ENCODE data around the gene RNF220. TPM values are rescaled to one million over a fixed set of nuclear protein-coding genes. Genes with fewer than 3 reads are reported as not detected.

RNF220 gene
- total and polyA plus RNA-seq, 2 of the 13 experiments (the other 11 are each of a cell fraction or from before 2014, with no cell fraction given), result 48.2 to 72.1 TPM

DNA sequence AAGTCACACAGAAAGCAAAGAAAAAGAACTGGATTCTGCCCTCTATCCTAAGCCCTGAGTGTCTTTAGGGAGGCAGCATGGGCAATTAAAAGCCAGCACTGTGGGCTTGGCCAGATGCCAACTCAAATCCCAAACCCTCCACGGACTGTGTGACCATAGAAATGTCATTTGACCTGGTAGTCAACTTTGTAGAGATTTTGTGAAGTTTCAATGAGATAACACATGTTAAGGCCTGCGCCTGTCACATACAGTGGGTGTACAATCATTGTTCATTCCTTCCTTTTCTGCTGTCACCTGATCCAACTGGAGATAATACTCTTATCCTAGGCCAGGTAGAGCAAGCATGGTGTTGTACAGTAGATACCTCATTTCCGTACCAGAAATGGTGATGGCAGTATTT lies 215.0 kb downstream of the RNF220 start (continued):
- TF ChIP-seq, protein P1, sequence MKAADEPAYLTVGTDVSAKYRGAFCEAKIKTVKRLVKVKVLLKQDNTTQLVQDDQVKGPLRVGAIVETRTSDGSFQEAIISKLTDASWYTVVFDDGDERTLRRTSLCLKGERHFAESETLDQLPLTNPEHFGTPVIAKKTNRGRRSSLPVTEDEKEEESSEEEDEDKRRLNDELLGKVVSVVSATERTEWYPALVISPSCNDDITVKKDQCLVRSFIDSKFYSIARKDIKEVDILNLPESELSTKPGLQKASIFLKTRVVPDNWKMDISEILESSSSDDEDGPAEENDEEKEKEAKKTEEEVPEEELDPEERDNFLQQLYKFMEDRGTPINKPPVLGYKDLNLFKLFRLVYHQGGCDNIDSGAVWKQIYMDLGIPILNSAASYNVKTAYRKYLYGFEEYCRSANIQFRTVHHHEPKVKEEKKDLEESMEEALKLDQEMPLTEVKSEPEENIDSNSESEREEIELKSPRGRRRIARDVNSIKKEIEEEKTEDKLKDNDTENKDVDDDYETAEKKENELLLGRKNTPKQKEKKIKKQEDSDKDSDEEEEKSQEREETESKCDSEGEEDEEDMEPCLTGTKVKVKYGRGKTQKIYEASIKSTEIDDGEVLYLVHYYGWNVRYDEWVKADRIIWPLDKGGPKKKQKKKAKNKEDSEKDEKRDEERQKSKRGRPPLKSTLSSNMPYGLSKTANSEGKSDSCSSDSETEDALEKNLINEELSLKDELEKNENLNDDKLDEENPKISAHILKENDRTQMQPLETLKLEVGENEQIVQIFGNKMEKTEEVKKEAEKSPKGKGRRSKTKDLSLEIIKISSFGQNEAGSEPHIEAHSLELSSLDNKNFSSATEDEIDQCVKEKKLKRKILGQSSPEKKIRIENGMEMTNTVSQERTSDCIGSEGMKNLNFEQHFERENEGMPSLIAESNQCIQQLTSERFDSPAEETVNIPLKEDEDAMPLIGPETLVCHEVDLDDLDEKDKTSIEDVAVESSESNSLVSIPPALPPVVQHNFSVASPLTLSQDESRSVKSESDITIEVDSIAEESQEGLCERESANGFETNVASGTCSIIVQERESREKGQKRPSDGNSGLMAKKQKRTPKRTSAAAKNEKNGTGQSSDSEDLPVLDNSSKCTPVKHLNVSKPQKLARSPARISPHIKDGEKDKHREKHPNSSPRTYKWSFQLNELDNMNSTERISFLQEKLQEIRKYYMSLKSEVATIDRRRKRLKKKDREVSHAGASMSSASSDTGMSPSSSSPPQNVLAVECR (CRISPR knock-in tag; IDR thresholded peaks at IDR 0.05; ENCODE audit: borderline replicate concordance), result no peak
- no peak for TF ChIP-seq HMGA1 (CRISPR knock-in tag; conservative IDR thresholded peaks at IDR 0.05)
- TF ChIP-seq MYNN (CRISPR knock-in tag; IDR thresholded peaks at IDR 0.05; ENCODE audit: low read depth), result no peak
- TF ChIP-seq NFIB (CRISPR knock-in tag; IDR thresholded peaks at IDR 0.05; ENCODE audit: borderline replicate concordance), result no peak
- TF ChIP-seq REXO4 (CRISPR knock-in tag; IDR thresholded peaks at IDR 0.05; ENCODE audit: borderline replicate concordance), result no peak

DNA sequence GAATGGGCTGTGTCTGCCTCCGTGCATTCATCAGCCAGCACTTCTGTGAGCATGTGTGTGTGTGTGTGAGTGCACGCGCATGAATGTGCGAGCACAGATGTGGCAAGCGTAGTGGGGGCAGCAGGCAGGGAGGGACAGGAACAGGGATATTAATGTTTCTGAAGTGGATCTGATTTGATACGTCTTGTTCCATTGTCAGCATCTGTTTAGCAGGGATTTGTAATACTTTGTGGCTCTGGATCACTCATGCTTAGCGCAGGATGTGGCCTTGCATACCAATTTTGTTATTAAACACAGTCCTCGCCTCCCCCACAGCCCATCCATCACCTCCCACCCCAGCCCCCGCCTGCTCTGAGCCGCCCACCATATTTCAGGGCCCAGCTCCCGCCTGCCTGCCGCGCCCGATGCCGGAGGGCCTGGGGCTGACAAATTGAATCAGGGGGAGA lies 216.8 kb downstream of the RNF220 start:
- no peak overlapping the region for H3K4me2 ChIP-seq (ENCODE audit: low read depth, low read length)
- ChIA-PET CTCF (ENCODE audit: low intra/inter-chr PET ratio, low total read pairs) (no interaction called here), POLR2A (interaction anchor here (3.4 kb wide), 1 partner anchor 10 kb away, joined by 18 read pairs; no protein-coding TSS in a partner anchor)
- no peak overlapping the region for H3K4me3 ChIP-seq (replicated peaks in 1 of 3; ENCODE audit: insufficient read depth in 1 of 3, low read depth in 2 of 3, low read length in 3 of 3)
- H3K4me1 ChIP-seq (ENCODE audit: insufficient read depth, low read length), result peaks cover 10% of the 10 kb centered on the region; the same call in 1 of the 2 replicates
- DNase-seq (ENCODE audit: low spot score), result no peak
- H3K9me3 ChIP-seq (ENCODE audit: low read length), result no peaks in the 10 kb centered on the region
- H4K20me1 ChIP-seq (ENCODE audit: insufficient read depth, low read length), result no peaks in the 10 kb centered on the region
- BruUV-seq (replicated peaks), result no TSS peak
- in situ Hi-C loops (cut with HindIII; ENCODE audit: extremely low pct_ligation_motif_present, low pct_unique_long_range_greater_than_20kb) (no loop called here), intact Hi-C loops (cut with micrococcal nuclease; ENCODE audit: unreplicated experiment) (no loop called here)
- no peak overlapping the region for H2AFZ ChIP-seq (ENCODE audit: low read length)
- H3K27ac ChIP-seq (ENCODE audit: extremely low read length, insufficient read depth, low read length), result no peak overlapping the region
- FAIRE-seq, result no peak
- 86% methylated on average over 15 of the region's 15 CpGs for WGBS (ENCODE audit: low lambda C conversion rate)
- H3K36me3 ChIP-seq (replicated peaks in 1 of 2; ENCODE audit: control insufficient read depth in 1 of 2, insufficient read depth in 2 of 2, low read length in 2 of 2), result peaks cover 0 to 11% of the 10 kb centered on the region in 2 experiments; a peak in 2 of 5 replicates
- ATAC-seq, result no peak
- H3K9ac ChIP-seq (ENCODE audit: insufficient read depth, low read depth, low read length), result no peak overlapping the region
- H3K79me2 ChIP-seq (ENCODE audit: insufficient read depth, low read length), result no peaks in the 10 kb centered on the region
- peaks cover 0 to 21% of the 10 kb centered on the region in 2 experiments; a peak in 2 of 5 replicates for H3K27me3 ChIP-seq (ENCODE audit: control insufficient read depth in 1 of 2, insufficient read depth in 2 of 2, low read length in 2 of 2)
- TF ChIP-seq MBNL3 (CRISPR knock-in tag; conservative IDR thresholded peaks at IDR 0.05), result no peak
- TF ChIP-seq CCDC6 (CRISPR knock-in tag; IDR thresholded peaks at IDR 0.05), result no peak
- TF ChIP-seq, protein P2, sequence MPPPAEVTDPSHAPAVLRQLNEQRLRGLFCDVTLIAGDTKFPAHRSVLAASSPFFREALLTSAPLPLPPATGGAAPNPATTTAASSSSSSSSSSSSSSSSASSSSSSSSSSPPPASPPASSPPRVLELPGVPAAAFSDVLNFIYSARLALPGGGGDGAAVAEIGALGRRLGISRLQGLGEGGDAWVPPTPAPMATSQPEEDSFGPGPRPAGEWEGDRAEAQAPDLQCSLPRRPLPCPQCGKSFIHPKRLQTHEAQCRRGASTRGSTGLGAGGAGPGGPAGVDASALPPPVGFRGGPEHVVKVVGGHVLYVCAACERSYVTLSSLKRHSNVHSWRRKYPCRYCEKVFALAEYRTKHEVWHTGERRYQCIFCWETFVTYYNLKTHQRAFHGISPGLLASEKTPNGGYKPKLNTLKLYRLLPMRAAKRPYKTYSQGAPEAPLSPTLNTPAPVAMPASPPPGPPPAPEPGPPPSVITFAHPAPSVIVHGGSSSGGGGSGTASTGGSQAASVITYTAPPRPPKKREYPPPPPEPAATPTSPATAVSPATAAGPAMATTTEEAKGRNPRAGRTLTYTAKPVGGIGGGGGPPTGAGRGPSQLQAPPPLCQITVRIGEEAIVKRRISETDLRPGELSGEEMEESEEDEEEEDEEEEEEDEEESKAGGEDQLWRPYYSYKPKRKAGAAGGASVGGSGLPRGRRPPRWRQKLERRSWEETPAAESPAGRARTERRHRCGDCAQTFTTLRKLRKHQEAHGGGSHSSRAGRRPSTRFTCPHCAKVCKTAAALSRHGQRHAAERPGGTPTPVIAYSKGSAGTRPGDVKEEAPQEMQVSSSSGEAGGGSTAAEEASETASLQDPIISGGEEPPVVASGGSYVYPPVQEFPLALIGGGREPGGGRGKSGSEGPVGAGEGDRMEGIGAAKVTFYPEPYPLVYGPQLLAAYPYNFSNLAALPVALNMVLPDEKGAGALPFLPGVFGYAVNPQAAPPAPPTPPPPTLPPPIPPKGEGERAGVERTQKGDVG (CRISPR knock-in tag; IDR thresholded peaks at IDR 0.05; ENCODE audit: borderline replicate concordance), result no peak
- TF ChIP-seq TCF12 (IDR thresholded peaks at IDR 0.05), result no peak
- no peak for TF ChIP-seq TCF12 (CRISPR knock-in tag; IDR thresholded peaks at IDR 0.05)
- TF ChIP-seq, protein P3, sequence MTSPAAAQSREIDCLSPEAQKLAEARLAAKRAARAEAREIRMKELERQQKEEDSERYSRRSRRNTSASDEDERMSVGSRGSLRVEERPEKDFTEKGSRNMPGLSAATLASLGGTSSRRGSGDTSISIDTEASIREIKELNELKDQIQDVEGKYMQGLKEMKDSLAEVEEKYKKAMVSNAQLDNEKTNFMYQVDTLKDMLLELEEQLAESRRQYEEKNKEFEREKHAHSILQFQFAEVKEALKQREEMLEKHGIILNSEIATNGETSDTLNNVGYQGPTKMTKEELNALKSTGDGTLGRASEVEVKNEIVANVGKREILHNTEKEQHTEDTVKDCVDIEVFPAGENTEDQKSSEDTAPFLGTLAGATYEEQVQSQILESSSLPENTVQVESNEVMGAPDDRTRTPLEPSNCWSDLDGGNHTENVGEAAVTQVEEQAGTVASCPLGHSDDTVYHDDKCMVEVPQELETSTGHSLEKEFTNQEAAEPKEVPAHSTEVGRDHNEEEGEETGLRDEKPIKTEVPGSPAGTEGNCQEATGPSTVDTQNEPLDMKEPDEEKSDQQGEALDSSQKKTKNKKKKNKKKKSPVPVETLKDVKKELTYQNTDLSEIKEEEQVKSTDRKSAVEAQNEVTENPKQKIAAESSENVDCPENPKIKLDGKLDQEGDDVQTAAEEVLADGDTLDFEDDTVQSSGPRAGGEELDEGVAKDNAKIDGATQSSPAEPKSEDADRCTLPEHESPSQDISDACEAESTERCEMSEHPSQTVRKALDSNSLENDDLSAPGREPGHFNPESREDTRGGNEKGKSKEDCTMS (CRISPR knock-in tag; conservative IDR thresholded peaks at IDR 0.05), result no peak
- no peak for TF ChIP-seq ARNTL (CRISPR knock-in tag; IDR thresholded peaks at IDR 0.05)
